Gastrocnemius medialis (tissue), 4 donors: ENCODE results near the gene FAM53A. TPM values are rescaled to one million over a fixed set of nuclear protein-coding genes. Genes with fewer than 3 reads are reported as not detected.
A peak's percentile ranks its signal among the peaks of the same experiment; 100 is the strongest.
"Not testable (repeated sequence)": the region's sequence is repeated elsewhere in the genome, so short reads cannot be mapped to it uniquely, and the experiment has no call there.

ENCODE experiments used
- ATAC-seq, 2 donors: fragments of 150-250 bp; one replicate each; pipeline ENCODE4 v1.9.1; 2016
- DNase-seq, 2 donors: peaks; one replicate each; pipeline ENCODE4 v3.0.0-alpha.2; 2019
- H3K27ac ChIP-seq, 4 donors: fragments of 200-600 bp; sonication (generic); 1 replicate in 1 of 4; 2 replicates in 3 of 4; pipeline ENCODE4 v1.5.1; 2016 to 2018; ENCODE audit warnings: mild to moderate bottlenecking in 2 of 4, moderate library complexity in 1 of 4
- H3K27me3 ChIP-seq, 3 donors: fragments of 200-600 bp; sonication (generic) in 2 of 3; 1 replicate in 1 of 3; 2 replicates in 2 of 3; pipeline versions ENCODE4 v1.5.1 to v1.6.0; 2016 to 2019; ENCODE audit warnings: mild to moderate bottlenecking in 1 of 3, moderate library complexity in 1 of 3
- H3K36me3 ChIP-seq, 2 donors: fragments of 200-600 bp; sonication (generic) in 1 of 2; one replicate each; pipeline ENCODE4 v1.5.1; 2017 to 2018
- H3K4me1 ChIP-seq, 2 donors: fragments of 200-600 bp; sonication (generic) in 1 of 2; one replicate each; pipeline ENCODE4 v1.5.1; 2016 to 2017; ENCODE audit warnings: mild to moderate bottlenecking in 2 of 2
- H3K4me3 ChIP-seq, 4 donors: fragments of 200-600 bp; sonication (generic) in 3 of 4; 1 replicate in 1 of 4; 2 replicates in 3 of 4; pipeline ENCODE4 v1.5.1; 2016 to 2019; ENCODE audit warnings: mild to moderate bottlenecking in 2 of 4
- H3K9me3 ChIP-seq, 3 donors: fragments of 200-600 bp; sonication (generic) in 2 of 3; 1 replicate in 1 of 3; 2 replicates in 2 of 3; pipeline ENCODE4 v1.5.1; 2016 to 2019
- CTCF ChIP-seq, 5 experiments: fragments of 450-650 bp in 3 of 5; fragments of 200-600 bp in 2 of 5; sonication (generic) in 2 of 5; IDR thresholded peaks in 4 of 5; conservative IDR thresholded peaks in 1 of 5; 1 replicate in 4 of 5; 2 replicates in 1 of 5; pipeline ENCODE4 v1.5.1; 2016 to 2019; ENCODE audit warnings: antibody characterized with exemption in 5 of 5, mild to moderate bottlenecking in 3 of 5, moderate library complexity in 3 of 5
- POLR2A ChIP-seq, 2 donors: fragments of 450-650 bp; IDR thresholded peaks; one replicate each; pipeline ENCODE4 v1.6.1; 2017; ENCODE audit warnings: antibody characterized with exemption in 2 of 2, mild to moderate bottlenecking in 2 of 2, moderate library complexity in 2 of 2
- in situ Hi-C, 4 donors: fragments of 200-750 bp; cut with MboI; loops; one replicate each; pipeline versions ENCODE4 v1.15.0 to v1.8.0; 2017; ENCODE audit warnings: low sequenced_read_pairs in 4 of 4
- intact Hi-C: fragments of 100-400 bp; cut with DNase I; formaldehyde crosslinking; loops from one replicate; pipeline ENCODE4 v1.15.1; 2023; ENCODE audit warnings: low total_unique reads
- total RNA-seq, 4 donors: library from RNA; depleted of rRNA; stranded (reverse); fragments of >200 nt; gene quantifications; one replicate each; pipeline versions ENCODE4 v1.1.0 to v1.2.3, GENCODE V29; 2016

The FAM53A gene
- total RNA-seq, 4 donors from 2014 or later, result 1.8 to 5.2 (median 2.8) TPM

- in situ Hi-C loops (no loop called here), intact Hi-C loops (loop anchor here (2.0 kb wide), 1 partner anchor 18 kb away; no protein-coding TSS in a partner anchor)
- TF ChIP-seq POLR2A (IDR thresholded peaks at IDR 0.05), result no peak
- TF ChIP-seq CTCF (IDR thresholded peaks at IDR 0.05 in 4 of 5, conservative IDR thresholded peaks at IDR 0.05 in 1 of 5), result no peak
- Histone ChIP-seq H3K36me3 (no peaks in the 10 kb centered on the region), H3K27me3 (no peaks in the 10 kb centered on the region), H3K4me1 (peaks cover 18 to 21% of the 10 kb centered on the region in 2 donors), H3K27ac (no peak overlapping the region), H3K9me3 (no peaks in the 10 kb centered on the region), H3K4me3 (no peak overlapping the region)
- ATAC-seq (no peak), DNase-seq (no peak)
Observed at GRCh38 chr4:1708581-1708980, 24.5 kb upstream of the FAM53A start.

GRCh38 chr4:1706358-1706757 is 22.2 kb upstream of the FAM53A start:
- Histone ChIP-seq H3K4me1 (peaks cover 12 to 13% of the 10 kb centered on the region in 2 donors), H3K27ac (peak overlapping the region in 1 of 4 donors; percentile 5), H3K27me3 (no peaks in the 10 kb centered on the region), H3K36me3 (peaks cover 0 to 14% of the 10 kb centered on the region in 2 donors), H3K4me3 (no peak overlapping the region), H3K9me3 (no peaks in the 10 kb centered on the region)
- in situ Hi-C loops, result no loop called here
- TF ChIP-seq CTCF (IDR thresholded peaks at IDR 0.05 in 4 of 5, conservative IDR thresholded peaks at IDR 0.05 in 1 of 5) (no peak), POLR2A (IDR thresholded peaks at IDR 0.05) (no peak)
- DNase-seq (no peak), ATAC-seq (peak in 1 of 2 donors; percentile 55)
- intact Hi-C loops, result no loop called here

GRCh38 chr4:1705732-1706131 is 21.6 kb upstream of the FAM53A start:
- in situ Hi-C loops, result no loop called here
- no peaks in the 10 kb centered on the region for H3K9me3 ChIP-seq
- H3K4me1 ChIP-seq, result peaks cover 6 to 7% of the 10 kb centered on the region in 2 donors
- ATAC-seq, result no peak
- H3K27ac ChIP-seq, result peak overlapping the region in 1 of 4 donors; percentile 5
- intact Hi-C loops, result no loop called here
- H3K27me3 ChIP-seq, result no peaks in the 10 kb centered on the region
- DNase-seq, result no peak
- TF ChIP-seq CTCF (IDR thresholded peaks at IDR 0.05 in 4 of 5, conservative IDR thresholded peaks at IDR 0.05 in 1 of 5) (no peak), POLR2A (IDR thresholded peaks at IDR 0.05) (no peak)
- no peak overlapping the region for H3K4me3 ChIP-seq
- H3K36me3 ChIP-seq, result peaks cover 0 to 14% of the 10 kb centered on the region in 2 donors

- H3K4me3 ChIP-seq, result no peak overlapping the region
- no peaks in the 10 kb centered on the region for H3K9me3 ChIP-seq
- H3K4me1 ChIP-seq, result no peaks in the 10 kb centered on the region
- H3K36me3 ChIP-seq, result peaks cover 0 to 28% of the 10 kb centered on the region in 2 donors
- H3K27me3 ChIP-seq, result no peaks in the 10 kb centered on the region
- DNase-seq, result no peak
- TF ChIP-seq POLR2A (IDR thresholded peaks at IDR 0.05) (no peak), CTCF (IDR thresholded peaks at IDR 0.05 in 4 of 5, conservative IDR thresholded peaks at IDR 0.05 in 1 of 5) (no peak)
- no peak for ATAC-seq
- intact Hi-C loops (no loop called here), in situ Hi-C loops (no loop called here)
- no peak overlapping the region for H3K27ac ChIP-seq
Observed at GRCh38 chr4:1703867-1704266, 19.8 kb upstream of the FAM53A start.

GRCh38 chr4:1701671-1702070 is 17.6 kb upstream of the FAM53A start:
- H3K27ac ChIP-seq, ATAC-seq, H3K4me3 ChIP-seq, intact Hi-C loops, H3K9me3 ChIP-seq, H3K27me3 ChIP-seq, in situ Hi-C loops, H3K4me1 ChIP-seq, DNase-seq: not testable (repeated sequence)
- H3K36me3 ChIP-seq, result peaks cover 0 to 44% of the 10 kb centered on the region in 2 donors
